Activated naive CD8-positive, alpha-beta T cell treated with anti-CD3 and anti-CD28 coated beads, Interleukin-2, amount 10 ng/mL, durations not matched to agents 7 days and 5 days (primary cell): ENCODE results near the gene C2orf80. TPM values are rescaled to one million over a fixed set of nuclear protein-coding genes. Genes with fewer than 3 reads are reported as not detected.

ENCODE experiments used
- ATAC-seq: fragments of 150-1000 bp; cut with Tn5 transposase; one replicate; pipeline ENCODE4 v1.10.0; 2021; ENCODE audit warnings: low read depth, moderate library complexity
- POLR2A ChIA-PET: fragments of 350-600 bp; sonication (Branson Sonifier 250); formaldehyde crosslinking; loops from one replicate; lab custom pipeline; 2021; ENCODE audit warnings: antibody characterized with exemption; lab: Charles Lee
- DNase-seq: peaks from one replicate; pipeline ENCODE4 v3.0.0; 2021
- H3K27ac Mint-ChIP-seq: one replicate; pipeline ENCODE4 v1.8.0; 2022; ENCODE audit warnings: mild to moderate bottlenecking, mixed read lengths
- H3K27me3 Mint-ChIP-seq: one replicate; pipeline ENCODE4 v1.8.0; 2022; ENCODE audit warnings: mild to moderate bottlenecking, moderate library complexity, mixed read lengths
- H3K36me3 Mint-ChIP-seq: one replicate; pipeline ENCODE4 v1.8.0; 2021; ENCODE audit warnings: mild to moderate bottlenecking, mixed read lengths
- H3K4me1 Mint-ChIP-seq: one replicate; pipeline ENCODE4 v1.8.0; 2021; ENCODE audit warnings: mixed read lengths
- H3K4me3 Mint-ChIP-seq: one replicate; pipeline ENCODE4 v1.8.0; 2022; ENCODE audit warnings: mild to moderate bottlenecking, moderate library complexity, mixed read lengths
- H3K9me3 Mint-ChIP-seq: one replicate; pipeline ENCODE4 v1.8.0; 2021; ENCODE audit warnings: mixed read lengths
- total RNA-seq, 2 experiments: library from RNA; stranded (reverse); gene quantifications; one replicate each; pipeline ENCODE4 v1.2.3, GENCODE V29; 2021

C2orf80 gene
- total RNA-seq, 2 experiments from 2014 or later = not detected

DNA sequence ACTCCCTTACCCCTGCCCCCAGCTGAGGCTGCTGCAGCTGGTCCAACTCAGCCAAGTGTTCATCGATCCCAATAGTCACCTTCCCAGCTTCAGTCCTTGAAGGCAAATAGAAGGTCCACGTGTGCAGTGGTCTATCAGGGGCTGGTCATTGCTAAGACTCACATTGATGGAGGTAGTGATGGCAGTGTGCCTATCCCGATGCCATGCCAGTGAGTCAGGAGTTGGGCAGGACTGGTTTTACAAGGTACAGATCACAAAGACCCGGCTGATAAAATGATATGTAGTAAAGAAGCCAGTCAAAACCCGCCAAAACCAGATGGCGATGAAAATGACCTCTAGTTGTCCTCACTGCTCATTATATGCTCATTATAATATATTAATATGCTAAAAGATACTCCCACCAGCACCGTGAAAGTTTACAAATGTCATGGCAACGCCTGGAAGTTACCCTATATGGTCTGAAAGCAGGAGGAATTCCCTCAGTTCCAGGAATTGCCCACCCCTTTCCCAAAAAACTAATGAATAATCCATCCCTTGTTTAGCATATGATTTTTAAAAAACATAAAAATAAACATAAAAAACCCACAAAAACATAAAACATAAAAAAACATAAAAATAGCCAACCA is 2.9 kb upstream of the C2orf80 start:
- no peak for ATAC-seq

GRCh38 chr2:208189069-208189809 is 591 bp downstream of the C2orf80 start:
- no peak overlapping the region for H3K4me3 Mint-ChIP-seq
- H3K36me3 Mint-ChIP-seq = no peaks in the 10 kb centered on the region
- POLR2A ChIA-PET = no interaction called here
- peaks cover 5% of the 10 kb centered on the region for H3K4me1 Mint-ChIP-seq
- ATAC-seq (no peak), DNase-seq (no peak)
- no peaks in the 10 kb centered on the region for H3K9me3 Mint-ChIP-seq
- H3K27me3 Mint-ChIP-seq = peaks cover 16% of the 10 kb centered on the region
- H3K27ac Mint-ChIP-seq = no peak overlapping the region

More for the DNA sequence above, 2.9 kb upstream of the C2orf80 start:
- no peak for DNase-seq
- POLR2A ChIA-PET = no interaction called here
- Mint-ChIP-seq H3K27me3 (peaks cover 3% of the 10 kb centered on the region), H3K36me3 (no peaks in the 10 kb centered on the region), H3K4me3 (no peak overlapping the region), H3K27ac (no peak overlapping the region), H3K9me3 (no peaks in the 10 kb centered on the region), H3K4me1 (no peaks in the 10 kb centered on the region)

- Mint-ChIP-seq H3K27me3 (peaks cover 32% of the 10 kb centered on the region), H3K4me3 (no peak overlapping the region), H3K27ac (no peak overlapping the region), H3K4me1 (peaks cover 5% of the 10 kb centered on the region), H3K9me3 (no peaks in the 10 kb centered on the region), H3K36me3 (no peaks in the 10 kb centered on the region)
- ATAC-seq = no peak
- no peak for DNase-seq
- POLR2A ChIA-PET = no interaction called here
These were observed 2.9 kb downstream of the C2orf80 start for GRCh38 chr2:208186893-208187292.

DNA sequence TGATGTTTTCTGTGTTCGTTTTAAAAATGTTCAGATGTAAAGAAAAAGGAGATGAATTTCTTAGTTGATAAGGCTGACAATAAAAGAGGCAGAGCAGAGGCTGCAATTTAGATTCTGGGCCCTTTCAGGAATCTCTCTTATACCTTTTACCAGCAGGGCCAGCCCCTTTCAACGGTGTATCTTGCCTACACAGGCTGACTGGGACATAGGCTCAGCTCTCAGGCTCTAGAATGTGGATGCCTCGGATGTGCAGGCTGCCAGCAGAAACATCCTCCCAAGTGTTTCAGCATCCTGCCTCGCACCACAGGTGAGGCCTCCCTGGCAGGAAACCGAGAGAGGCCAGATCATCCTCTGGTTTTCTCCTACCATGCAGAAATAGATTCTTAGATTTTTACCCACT is 3.4 kb downstream of the C2orf80 start:
- Mint-ChIP-seq H3K27me3 (peaks cover 36% of the 10 kb centered on the region), H3K36me3 (no peaks in the 10 kb centered on the region), H3K9me3 (no peaks in the 10 kb centered on the region), H3K27ac (no peak overlapping the region), H3K4me3 (no peak overlapping the region), H3K4me1 (peaks cover 5% of the 10 kb centered on the region)
- DNase-seq (no peak), ATAC-seq (no peak)
- POLR2A ChIA-PET = no interaction called here

- H3K4me3 Mint-ChIP-seq = no peak overlapping the region
These were observed 5.7 kb downstream of the C2orf80 start for GRCh38 chr2:208183972-208184705.

GRCh38 chr2:208183526-208183925 is 6.3 kb downstream of the C2orf80 start:
- no peak for DNase-seq
- POLR2A ChIA-PET = no interaction called here
- no peaks in the 10 kb centered on the region for H3K9me3 Mint-ChIP-seq
- H3K4me1 Mint-ChIP-seq = peaks cover 5% of the 10 kb centered on the region
- H3K27me3 Mint-ChIP-seq = peaks cover 33% of the 10 kb centered on the region
- no peak overlapping the region for H3K27ac Mint-ChIP-seq
- ATAC-seq = no peak
- H3K36me3 Mint-ChIP-seq = no peaks in the 10 kb centered on the region
- H3K4me3 Mint-ChIP-seq = no peak overlapping the region

More at GRCh38 chr2:208183972-208184705, 5.7 kb downstream of the C2orf80 start:
- DNase-seq = no peak
- POLR2A ChIA-PET = no interaction called here
- Mint-ChIP-seq H3K9me3 (no peaks in the 10 kb centered on the region), H3K4me1 (peaks cover 5% of the 10 kb centered on the region), H3K27me3 (peaks cover 33% of the 10 kb centered on the region), H3K27ac (no peak overlapping the region), H3K36me3 (no peaks in the 10 kb centered on the region)
- ATAC-seq = no peak

DNA sequence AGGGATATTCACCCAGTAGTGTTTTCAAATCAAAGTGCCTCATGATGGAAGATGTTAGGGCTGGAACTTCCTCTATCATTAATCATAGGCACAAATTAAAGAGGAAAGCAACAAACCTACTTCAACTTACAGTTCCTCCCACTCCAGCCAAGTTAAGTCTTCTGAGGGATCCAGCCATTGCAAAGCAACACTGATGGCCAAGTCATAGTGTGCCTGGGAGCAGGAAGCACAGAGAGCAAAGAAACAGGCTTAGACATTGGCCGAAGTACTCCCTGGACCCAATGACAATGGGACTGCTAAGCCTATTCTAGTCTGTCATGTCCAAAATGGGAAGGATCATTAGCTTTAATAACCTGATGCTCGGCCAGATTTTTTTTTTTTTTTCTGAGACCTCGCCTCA is 7.0 kb downstream of the C2orf80 start:
- Mint-ChIP-seq H3K9me3 (no peaks in the 10 kb centered on the region), H3K4me3 (no peak overlapping the region), H3K27me3 (peaks cover 33% of the 10 kb centered on the region), H3K36me3 (no peaks in the 10 kb centered on the region), H3K27ac (no peak overlapping the region), H3K4me1 (peaks cover 5% of the 10 kb centered on the region)
- POLR2A ChIA-PET = no interaction called here
- DNase-seq (no peak), ATAC-seq (no peak)

DNA sequence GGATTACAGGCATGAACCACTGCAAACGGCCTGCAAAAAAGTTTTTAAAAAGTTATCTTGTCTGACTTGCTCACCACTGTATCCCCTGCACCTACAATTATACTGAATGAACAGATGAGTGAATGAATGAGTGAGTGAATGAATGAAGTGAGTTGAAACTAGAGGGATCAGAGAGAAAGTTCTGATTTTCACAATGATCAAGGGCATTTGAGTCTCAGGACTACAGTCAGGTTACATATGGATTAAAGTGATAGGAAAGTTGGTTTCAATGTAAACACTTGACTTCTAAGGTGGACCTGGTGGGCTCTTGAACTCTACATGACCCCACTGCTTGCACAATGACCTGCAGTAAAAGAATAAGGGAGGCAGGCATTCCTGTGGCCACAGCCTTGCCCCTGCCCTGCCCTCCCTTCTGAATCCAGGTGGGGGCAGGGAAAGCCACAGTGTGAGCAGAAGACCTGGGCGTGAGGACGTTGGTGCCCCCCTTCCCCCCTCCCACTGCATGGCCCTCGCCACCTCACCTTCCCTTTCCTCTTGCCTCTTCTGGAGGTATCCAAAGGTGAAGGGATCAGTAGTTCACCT is 10.7 kb downstream of the C2orf80 start:
- Mint-ChIP-seq H3K27ac (no peak overlapping the region), H3K4me3 (no peak overlapping the region), H3K4me1 (peaks cover 3% of the 10 kb centered on the region), H3K27me3 (peaks cover 22% of the 10 kb centered on the region), H3K36me3 (no peaks in the 10 kb centered on the region), H3K9me3 (no peaks in the 10 kb centered on the region)
- POLR2A ChIA-PET = no interaction called here
- DNase-seq (no peak), ATAC-seq (no peak)

DNA sequence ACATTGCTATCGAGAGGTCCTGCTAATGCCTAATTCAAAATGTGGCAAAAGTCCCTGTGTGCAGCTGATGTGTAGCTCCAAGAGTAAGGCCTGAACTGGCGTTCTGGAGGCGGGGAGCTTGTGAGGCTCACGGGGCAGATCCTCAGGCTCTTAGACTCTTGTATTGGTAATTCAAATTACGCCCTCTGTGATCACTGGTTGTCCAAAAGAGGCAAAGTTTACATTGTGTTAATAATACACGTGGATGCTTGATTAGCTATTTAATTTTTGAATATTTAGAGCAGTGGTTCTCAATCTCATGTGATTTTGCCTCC is 14.0 kb downstream of the C2orf80 start:
- peaks cover 9% of the 10 kb centered on the region for H3K27me3 Mint-ChIP-seq
- H3K36me3 Mint-ChIP-seq = no peaks in the 10 kb centered on the region

GRCh38 chr2:208175069-208175839 is 14.6 kb downstream of the C2orf80 start:
- POLR2A ChIA-PET = interaction anchor here (1.1 kb wide), 1 partner anchor 91 kb away, joined by 3 read pairs; no protein-coding TSS in a partner anchor
- Mint-ChIP-seq H3K36me3 (no peaks in the 10 kb centered on the region), H3K27ac (no peak overlapping the region), H3K27me3 (peaks cover 10% of the 10 kb centered on the region), H3K4me1 (peaks cover 5% of the 10 kb centered on the region), H3K9me3 (no peaks in the 10 kb centered on the region), H3K4me3 (no peak overlapping the region)
- ATAC-seq (peak; percentile 91), DNase-seq (peak; percentile 35)

More for the DNA sequence above, 14.0 kb downstream of the C2orf80 start:
- H3K4me3 Mint-ChIP-seq = no peak overlapping the region
- H3K27ac Mint-ChIP-seq = no peak overlapping the region
- no peak for DNase-seq
- POLR2A ChIA-PET = interaction anchor here (1.1 kb wide), 1 partner anchor 91 kb away, joined by 3 read pairs; no protein-coding TSS in a partner anchor
- ATAC-seq = no peak
- no peaks in the 10 kb centered on the region for H3K9me3 Mint-ChIP-seq
- H3K4me1 Mint-ChIP-seq = peaks cover 5% of the 10 kb centered on the region

GRCh38 chr2:208174144-208174543 is 15.7 kb downstream of the C2orf80 start:
- Mint-ChIP-seq H3K27ac (no peak overlapping the region), H3K4me1 (peaks cover 5% of the 10 kb centered on the region), H3K36me3 (no peaks in the 10 kb centered on the region), H3K4me3 (no peak overlapping the region), H3K9me3 (no peaks in the 10 kb centered on the region), H3K27me3 (peaks cover 17% of the 10 kb centered on the region)
- ATAC-seq (no peak), DNase-seq (no peak)
- POLR2A ChIA-PET = no interaction called here

- H3K27ac Mint-ChIP-seq = no peak overlapping the region
- H3K4me3 Mint-ChIP-seq = no peak overlapping the region
- peaks cover 19% of the 10 kb centered on the region for H3K27me3 Mint-ChIP-seq
These were observed 17.7 kb downstream of the C2orf80 start for GRCh38 chr2:208172125-208172524.

More at GRCh38 chr2:208172125-208172524, 17.7 kb downstream of the C2orf80 start:
- no peak for DNase-seq
- Mint-ChIP-seq H3K4me1 (peaks cover 5% of the 10 kb centered on the region), H3K36me3 (no peaks in the 10 kb centered on the region), H3K9me3 (no peaks in the 10 kb centered on the region)
- ATAC-seq = no peak
- POLR2A ChIA-PET = no interaction called here
